GM12878 (cell line): ENCODE measurements around the gene GPR108. TPM values are rescaled to one million over a fixed set of nuclear protein-coding genes. Genes with fewer than 3 reads are reported as not detected.

Source experiments
- BRCA1 ChIP-seq: IDR thresholded peaks from 2 replicates; pipeline ENCODE4 v1.6.1; 2011; ENCODE audit warnings: low read depth, low read length, improper control_type of control experiment
- CBFB ChIP-seq: IDR thresholded peaks from 2 replicates; pipeline ENCODE4 v1.6.1; 2016; ENCODE audit warnings: antibody characterized with exemption, low read depth
- EED ChIP-seq: sonication (generic); IDR thresholded peaks from 2 replicates; pipeline ENCODE4 v1.6.1; 2016; ENCODE audit warnings: antibody characterized with exemption, low read depth
- JUND ChIP-seq: IDR thresholded peaks from 2 replicates; pipeline ENCODE4 v1.6.1; 2012; ENCODE audit warnings: low read depth, mild to moderate bottlenecking, low read length, improper control_type of control experiment, moderate library complexity
- LARP7 ChIP-seq: fragments of 450-650 bp; IDR thresholded peaks from 2 replicates; pipeline ENCODE4 v1.6.1; 2017; ENCODE audit warnings: mild to moderate bottlenecking
- NR2F1 ChIP-seq: fragments of 450-650 bp; conservative IDR thresholded peaks from 2 replicates; pipeline ENCODE4 v1.6.1; 2017; ENCODE audit warnings: mild to moderate bottlenecking
- NRF1 ChIP-seq: conservative IDR thresholded peaks from 2 replicates; pipeline ENCODE4 v1.6.1; 2011; ENCODE audit warnings: mild to moderate bottlenecking, low read depth, low read length, improper control_type of control experiment
- POLR2AphosphoS5 ChIP-seq: IDR thresholded peaks from 2 replicates; pipeline ENCODE4 v1.6.1; 2011; ENCODE audit warnings: mild to moderate bottlenecking, low read length, inconsistent platforms
- RCOR1 ChIP-seq: conservative IDR thresholded peaks from 2 replicates; pipeline ENCODE4 v1.6.1; 2012; ENCODE audit warnings: low read depth, low read length, improper control_type of control experiment
- SPI1 ChIP-seq: IDR thresholded peaks from 2 replicates; pipeline ENCODE4 v1.6.1; 2011; ENCODE audit warnings: low read depth, mild to moderate bottlenecking, low read length, moderate library complexity, borderline replicate concordance; ENCODE audit not compliant: insufficient read depth
- YY1 ChIP-seq: IDR thresholded peaks from 2 replicates; pipeline ENCODE4 v1.6.1; 2011; ENCODE audit warnings: low read depth, mild to moderate bottlenecking, low read length
- ZNF207 ChIP-seq: fragments of 450-650 bp; IDR thresholded peaks from 2 replicates; pipeline ENCODE4 v1.6.1; 2014; ENCODE audit warnings: antibody characterized with exemption, mild to moderate bottlenecking, borderline replicate concordance
- polyA plus RNA-seq, 11 experiments: library from polyadenylated mRNA; depleted of rRNA in 4 of 11; unstranded in 6 of 11; stranded (reverse) in 5 of 11; fragments of >200 nt; fragmentation: Nextera tagmentation in 4 of 11; fragmentation: Illumina TruSeq in 1 of 11; extraction: Ambion mirVana in 4 of 11; extraction: Trizol in 1 of 11; gene quantifications; 1 replicate in 1 of 11; 2 replicates in 10 of 11; pipeline versions ENCODE4 v1.2.1 to v1.2.3, GENCODE V29; 2011 to 2016; ENCODE audit warnings: inconsistent platforms in 2 of 11, missing spikeins in 2 of 11, low read depth in 1 of 11
- total RNA-seq, 4 experiments: library from RNA; depleted of rRNA in 3 of 4; stranded (reverse); fragments of >200 nt in 3 of 4; fragmentation: Illumina TruSeq in 1 of 4; extraction: Trizol in 1 of 4; gene quantifications; 2 replicates each; pipeline versions ENCODE4 v1.2.1 to v1.2.3, GENCODE V29; 2013 to 2021
- TF ChIP-seq, protein P1 (sequence below), 3 experiments: IDR thresholded peaks in 2 of 3; conservative IDR thresholded peaks in 1 of 3; 2 replicates each; pipeline ENCODE4 v1.5.1; 2011; ENCODE audit warnings: low read depth in 3 of 3, low read length in 3 of 3, mild to moderate bottlenecking in 3 of 3, control low read depth in 2 of 3, moderate library complexity in 2 of 3, inconsistent platforms in 1 of 3, mixed read lengths in 1 of 3; ENCODE audit not compliant: control insufficient read depth in 2 of 3, insufficient read depth in 1 of 3; ENCODE audit errors: extremely low read depth in 1 of 3
- TF ChIP-seq, protein P2 (sequence below): IDR thresholded peaks from 2 replicates; pipeline ENCODE4 v1.6.1; 2011; ENCODE audit warnings: low read depth, low read length, improper control_type of control experiment, borderline replicate concordance
- TF ChIP-seq, protein P3 (sequence below): fragments of 450-650 bp; IDR thresholded peaks from 2 replicates; pipeline ENCODE4 v1.6.1; 2017; ENCODE audit warnings: borderline replicate concordance
- TF ChIP-seq, protein P4 (sequence below): fragments of 450-650 bp; IDR thresholded peaks from 2 replicates; pipeline ENCODE4 v1.6.1; 2016; ENCODE audit warnings: mild to moderate bottlenecking, moderate library complexity, borderline replicate concordance
- TF ChIP-seq, protein P5 (sequence below): IDR thresholded peaks from 2 replicates; pipeline ENCODE4 v1.6.1; 2011; ENCODE audit warnings: mild to moderate bottlenecking, low read depth, low read length, moderate library complexity; ENCODE audit not compliant: insufficient replicate concordance
- TF ChIP-seq, protein P6 (sequence below): fragments of 450-650 bp; IDR thresholded peaks from 2 replicates; pipeline ENCODE4 v1.6.1; 2017; ENCODE audit warnings: low read depth, mild to moderate bottlenecking, moderate library complexity

GPR108 gene
- total and polyA plus RNA-seq, 10 of the 15 experiments (the other 5 are each of a cell fraction or from before 2014, with no cell fraction given): 4.4 to 87.2 (median 57.1) TPM

DNA sequence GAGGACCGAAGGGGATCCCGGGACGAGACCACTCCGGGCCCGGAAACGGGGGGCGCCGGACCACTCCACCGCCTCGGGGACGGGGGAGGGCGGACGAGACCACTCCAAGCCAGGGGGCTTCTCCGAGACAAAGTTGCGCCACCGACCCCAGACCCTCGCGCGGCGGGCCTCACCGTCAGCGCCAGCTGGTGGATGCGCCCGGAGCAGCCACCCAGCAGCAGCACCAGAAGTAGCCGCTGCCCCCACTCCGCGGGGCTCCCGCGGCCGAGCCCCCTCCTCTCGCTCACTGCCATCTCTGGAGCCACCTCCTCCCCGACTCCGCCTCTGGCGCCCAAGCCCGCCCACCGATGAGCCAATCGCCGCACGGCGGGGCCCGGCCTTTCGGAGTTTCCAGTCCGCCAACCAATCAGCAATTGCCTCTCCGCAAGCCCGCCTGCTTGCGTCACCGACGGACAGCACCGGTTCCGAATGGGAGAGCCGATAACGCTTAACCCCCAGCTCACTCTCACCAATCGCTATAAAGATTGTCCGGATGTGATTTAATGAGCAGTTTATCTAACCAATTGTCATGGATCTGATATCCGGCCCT lies at the start of gene GPR108 (continued):
- TF ChIP-seq, protein P1, sequence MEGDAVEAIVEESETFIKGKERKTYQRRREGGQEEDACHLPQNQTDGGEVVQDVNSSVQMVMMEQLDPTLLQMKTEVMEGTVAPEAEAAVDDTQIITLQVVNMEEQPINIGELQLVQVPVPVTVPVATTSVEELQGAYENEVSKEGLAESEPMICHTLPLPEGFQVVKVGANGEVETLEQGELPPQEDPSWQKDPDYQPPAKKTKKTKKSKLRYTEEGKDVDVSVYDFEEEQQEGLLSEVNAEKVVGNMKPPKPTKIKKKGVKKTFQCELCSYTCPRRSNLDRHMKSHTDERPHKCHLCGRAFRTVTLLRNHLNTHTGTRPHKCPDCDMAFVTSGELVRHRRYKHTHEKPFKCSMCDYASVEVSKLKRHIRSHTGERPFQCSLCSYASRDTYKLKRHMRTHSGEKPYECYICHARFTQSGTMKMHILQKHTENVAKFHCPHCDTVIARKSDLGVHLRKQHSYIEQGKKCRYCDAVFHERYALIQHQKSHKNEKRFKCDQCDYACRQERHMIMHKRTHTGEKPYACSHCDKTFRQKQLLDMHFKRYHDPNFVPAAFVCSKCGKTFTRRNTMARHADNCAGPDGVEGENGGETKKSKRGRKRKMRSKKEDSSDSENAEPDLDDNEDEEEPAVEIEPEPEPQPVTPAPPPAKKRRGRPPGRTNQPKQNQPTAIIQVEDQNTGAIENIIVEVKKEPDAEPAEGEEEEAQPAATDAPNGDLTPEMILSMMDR (IDR thresholded peaks at IDR 0.05 in 2 of 3, conservative IDR thresholded peaks at IDR 0.05 in 1 of 3; ENCODE audit: control insufficient read depth in 2 of 3, extremely low read depth in 1 of 3, insufficient read depth in 1 of 3, low read depth in 3 of 3, low read length in 3 of 3): no peak
- peak; percentile 65 for TF ChIP-seq NR2F1
- TF ChIP-seq JUND: peak; percentile 100
- peak; percentile 100 for TF ChIP-seq ZNF207
- no peak; the same call in none of the 2 replicates for TF ChIP-seq YY1
- no peak for TF ChIP-seq POLR2AphosphoS5
- TF ChIP-seq, protein P2, sequence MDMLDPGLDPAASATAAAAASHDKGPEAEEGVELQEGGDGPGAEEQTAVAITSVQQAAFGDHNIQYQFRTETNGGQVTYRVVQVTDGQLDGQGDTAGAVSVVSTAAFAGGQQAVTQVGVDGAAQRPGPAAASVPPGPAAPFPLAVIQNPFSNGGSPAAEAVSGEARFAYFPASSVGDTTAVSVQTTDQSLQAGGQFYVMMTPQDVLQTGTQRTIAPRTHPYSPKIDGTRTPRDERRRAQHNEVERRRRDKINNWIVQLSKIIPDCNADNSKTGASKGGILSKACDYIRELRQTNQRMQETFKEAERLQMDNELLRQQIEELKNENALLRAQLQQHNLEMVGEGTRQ: no peak
- TF ChIP-seq, protein P3, sequence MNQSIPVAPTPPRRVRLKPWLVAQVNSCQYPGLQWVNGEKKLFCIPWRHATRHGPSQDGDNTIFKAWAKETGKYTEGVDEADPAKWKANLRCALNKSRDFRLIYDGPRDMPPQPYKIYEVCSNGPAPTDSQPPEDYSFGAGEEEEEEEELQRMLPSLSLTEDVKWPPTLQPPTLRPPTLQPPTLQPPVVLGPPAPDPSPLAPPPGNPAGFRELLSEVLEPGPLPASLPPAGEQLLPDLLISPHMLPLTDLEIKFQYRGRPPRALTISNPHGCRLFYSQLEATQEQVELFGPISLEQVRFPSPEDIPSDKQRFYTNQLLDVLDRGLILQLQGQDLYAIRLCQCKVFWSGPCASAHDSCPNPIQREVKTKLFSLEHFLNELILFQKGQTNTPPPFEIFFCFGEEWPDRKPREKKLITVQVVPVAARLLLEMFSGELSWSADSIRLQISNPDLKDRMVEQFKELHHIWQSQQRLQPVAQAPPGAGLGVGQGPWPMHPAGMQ: no peak
- TF ChIP-seq CBFB: no peak
- no peak; the same call in 1 of the 2 replicates for TF ChIP-seq NRF1
- TF ChIP-seq, protein P4, sequence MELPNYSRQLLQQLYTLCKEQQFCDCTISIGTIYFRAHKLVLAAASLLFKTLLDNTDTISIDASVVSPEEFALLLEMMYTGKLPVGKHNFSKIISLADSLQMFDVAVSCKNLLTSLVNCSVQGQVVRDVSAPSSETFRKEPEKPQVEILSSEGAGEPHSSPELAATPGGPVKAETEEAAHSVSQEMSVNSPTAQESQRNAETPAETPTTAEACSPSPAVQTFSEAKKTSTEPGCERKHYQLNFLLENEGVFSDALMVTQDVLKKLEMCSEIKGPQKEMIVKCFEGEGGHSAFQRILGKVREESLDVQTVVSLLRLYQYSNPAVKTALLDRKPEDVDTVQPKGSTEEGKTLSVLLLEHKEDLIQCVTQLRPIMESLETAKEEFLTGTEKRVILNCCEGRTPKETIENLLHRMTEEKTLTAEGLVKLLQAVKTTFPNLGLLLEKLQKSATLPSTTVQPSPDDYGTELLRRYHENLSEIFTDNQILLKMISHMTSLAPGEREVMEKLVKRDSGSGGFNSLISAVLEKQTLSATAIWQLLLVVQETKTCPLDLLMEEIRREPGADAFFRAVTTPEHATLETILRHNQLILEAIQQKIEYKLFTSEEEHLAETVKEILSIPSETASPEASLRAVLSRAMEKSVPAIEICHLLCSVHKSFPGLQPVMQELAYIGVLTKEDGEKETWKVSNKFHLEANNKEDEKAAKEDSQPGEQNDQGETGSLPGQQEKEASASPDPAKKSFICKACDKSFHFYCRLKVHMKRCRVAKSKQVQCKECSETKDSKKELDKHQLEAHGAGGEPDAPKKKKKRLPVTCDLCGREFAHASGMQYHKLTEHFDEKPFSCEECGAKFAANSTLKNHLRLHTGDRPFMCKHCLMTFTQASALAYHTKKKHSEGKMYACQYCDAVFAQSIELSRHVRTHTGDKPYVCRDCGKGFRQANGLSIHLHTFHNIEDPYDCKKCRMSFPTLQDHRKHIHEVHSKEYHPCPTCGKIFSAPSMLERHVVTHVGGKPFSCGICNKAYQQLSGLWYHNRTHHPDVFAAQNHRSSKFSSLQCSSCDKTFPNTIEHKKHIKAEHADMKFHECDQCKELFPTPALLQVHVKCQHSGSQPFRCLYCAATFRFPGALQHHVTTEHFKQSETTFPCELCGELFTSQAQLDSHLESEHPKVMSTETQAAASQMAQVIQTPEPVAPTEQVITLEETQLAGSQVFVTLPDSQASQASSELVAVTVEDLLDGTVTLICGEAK: peak; percentile 28; the same call in 1 of the 2 replicates
- TF ChIP-seq BRCA1: peak; percentile 59
- TF ChIP-seq RCOR1: no peak
- TF ChIP-seq, protein P5, sequence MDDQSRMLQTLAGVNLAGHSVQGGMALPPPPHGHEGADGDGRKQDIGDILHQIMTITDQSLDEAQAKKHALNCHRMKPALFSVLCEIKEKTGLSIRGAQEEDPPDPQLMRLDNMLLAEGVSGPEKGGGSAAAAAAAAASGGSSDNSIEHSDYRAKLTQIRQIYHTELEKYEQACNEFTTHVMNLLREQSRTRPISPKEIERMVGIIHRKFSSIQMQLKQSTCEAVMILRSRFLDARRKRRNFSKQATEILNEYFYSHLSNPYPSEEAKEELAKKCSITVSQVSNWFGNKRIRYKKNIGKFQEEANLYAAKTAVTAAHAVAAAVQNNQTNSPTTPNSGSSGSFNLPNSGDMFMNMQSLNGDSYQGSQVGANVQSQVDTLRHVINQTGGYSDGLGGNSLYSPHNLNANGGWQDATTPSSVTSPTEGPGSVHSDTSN: peak; percentile 100
- no peak for TF ChIP-seq SPI1
- peak; percentile 98 for TF ChIP-seq LARP7
- TF ChIP-seq, protein P6, sequence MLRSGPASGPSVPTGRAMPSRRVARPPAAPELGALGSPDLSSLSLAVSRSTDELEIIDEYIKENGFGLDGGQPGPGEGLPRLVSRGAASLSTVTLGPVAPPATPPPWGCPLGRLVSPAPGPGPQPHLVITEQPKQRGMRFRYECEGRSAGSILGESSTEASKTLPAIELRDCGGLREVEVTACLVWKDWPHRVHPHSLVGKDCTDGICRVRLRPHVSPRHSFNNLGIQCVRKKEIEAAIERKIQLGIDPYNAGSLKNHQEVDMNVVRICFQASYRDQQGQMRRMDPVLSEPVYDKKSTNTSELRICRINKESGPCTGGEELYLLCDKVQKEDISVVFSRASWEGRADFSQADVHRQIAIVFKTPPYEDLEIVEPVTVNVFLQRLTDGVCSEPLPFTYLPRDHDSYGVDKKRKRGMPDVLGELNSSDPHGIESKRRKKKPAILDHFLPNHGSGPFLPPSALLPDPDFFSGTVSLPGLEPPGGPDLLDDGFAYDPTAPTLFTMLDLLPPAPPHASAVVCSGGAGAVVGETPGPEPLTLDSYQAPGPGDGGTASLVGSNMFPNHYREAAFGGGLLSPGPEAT: peak; percentile 99
- TF ChIP-seq EED: no peak; the same call in 1 of the 2 replicates
